Activated T-cell treated with anti-CD3 and anti-CD28 coated beads, Interleukin-2, amount 50 U/mL, for 1 hour (primary cell): ENCODE results near the gene MBD6.

ENCODE experiments used
- DNase-seq: peaks from one replicate; pipeline ENCODE4 v3.0.0-alpha.2; 2020

MBD6 gene

GRCh38 chr12:57522011-57522886 lies at the start of gene MBD6:
MBD6 (plus strand) TSS chr12:57522824; CDS start chr12:57524304, 1,480 bp downstream.
- peak; percentile 92 for DNase-seq

GRCh38 chr12:57473392-57473791 lies 49.2 kb upstream of the MBD6 start:
- no peak for DNase-seq

- DNase-seq = no peak
Observed at GRCh38 chr12:57473886-57474285, 48.7 kb upstream of the MBD6 start.

GRCh38 chr12:57474430-57474829 lies 48.2 kb upstream of the MBD6 start:
- no peak for DNase-seq

GRCh38 chr12:57474862-57475261 lies 47.8 kb upstream of the MBD6 start:
- DNase-seq = no peak

GRCh38 chr12:57475271-57476161 lies 47.1 kb upstream of the MBD6 start:
- DNase-seq = no peak

GRCh38 chr12:57476162-57476992 lies 46.2 kb upstream of the MBD6 start:
- peak; percentile 77 for DNase-seq

GRCh38 chr12:57476993-57477709 lies 45.5 kb upstream of the MBD6 start:
- DNase-seq = no peak

GRCh38 chr12:57477710-57478681 lies 44.6 kb upstream of the MBD6 start:
- peak; percentile 73 for DNase-seq

- DNase-seq = no peak
Observed at GRCh38 chr12:57479043-57479375, 43.6 kb upstream of the MBD6 start.

GRCh38 chr12:57479376-57480115 lies 43.1 kb upstream of the MBD6 start, which contains the start of gene ARHGAP9:
ARHGAP9 (minus strand) TSS chr12:57479866; CDS start chr12:57479406, 460 bp downstream.
- DNase-seq = peak; percentile 67

- no peak for DNase-seq
Observed at GRCh38 chr12:57481671-57482070, 41.0 kb upstream of the MBD6 start.

GRCh38 chr12:57483466-57483865 lies 39.2 kb upstream of the MBD6 start:
- no peak for DNase-seq

GRCh38 chr12:57485695-57486094 lies 36.9 kb upstream of the MBD6 start:
- DNase-seq = no peak

GRCh38 chr12:57487055-57487596 lies 35.5 kb upstream of the MBD6 start:
- DNase-seq = no peak

GRCh38 chr12:57487597-57488401 lies 34.8 kb upstream of the MBD6 start, which contains the start of gene MARS1:
MARS1 (plus strand) TSS chr12:57488068; CDS start chr12:57488091, 23 bp downstream.
- peak; percentile 88 for DNase-seq

- no peak for DNase-seq
Observed at GRCh38 chr12:57488402-57489156, 34.0 kb upstream of the MBD6 start.

- DNase-seq = no peak
Observed at GRCh38 chr12:57489157-57489641, 33.4 kb upstream of the MBD6 start.
